Cardiac fibroblast (primary cell): Measurements from ENCODE around the gene CACNA1H.
A peak's percentile ranks its signal among the peaks of the same experiment; 100 is the strongest.

ENCODE experiments used
- DNase-seq, 2 donors: peaks; one replicate each; pipeline versions ENCODE4 v3.0.0 to v3.0.0-alpha.2; 2010; ENCODE audit warnings: low read depth in 2 of 2
- H3K4me3 ChIP-seq, 2 donors: replicated peaks in 1 of 2; 1 replicate in 1 of 2; 2 replicates in 1 of 2; pipeline ENCODE4 v1.5.1; 2011; ENCODE audit warnings: low read depth in 2 of 2, low read length in 2 of 2, mild to moderate bottlenecking in 2 of 2, moderate library complexity in 1 of 2
- TF ChIP-seq, protein P1 (sequence below): IDR thresholded peaks from one replicate; pipeline ENCODE4 v1.5.1; 2011; ENCODE audit warnings: low read depth, mild to moderate bottlenecking, low read length, inconsistent platforms

CACNA1H gene

GRCh38 chr16:1192384-1193073 lies 39.6 kb downstream of the CACNA1H start:
- no peak for DNase-seq
- H3K4me3 ChIP-seq, result no peak overlapping the region
- TF ChIP-seq, protein P1, sequence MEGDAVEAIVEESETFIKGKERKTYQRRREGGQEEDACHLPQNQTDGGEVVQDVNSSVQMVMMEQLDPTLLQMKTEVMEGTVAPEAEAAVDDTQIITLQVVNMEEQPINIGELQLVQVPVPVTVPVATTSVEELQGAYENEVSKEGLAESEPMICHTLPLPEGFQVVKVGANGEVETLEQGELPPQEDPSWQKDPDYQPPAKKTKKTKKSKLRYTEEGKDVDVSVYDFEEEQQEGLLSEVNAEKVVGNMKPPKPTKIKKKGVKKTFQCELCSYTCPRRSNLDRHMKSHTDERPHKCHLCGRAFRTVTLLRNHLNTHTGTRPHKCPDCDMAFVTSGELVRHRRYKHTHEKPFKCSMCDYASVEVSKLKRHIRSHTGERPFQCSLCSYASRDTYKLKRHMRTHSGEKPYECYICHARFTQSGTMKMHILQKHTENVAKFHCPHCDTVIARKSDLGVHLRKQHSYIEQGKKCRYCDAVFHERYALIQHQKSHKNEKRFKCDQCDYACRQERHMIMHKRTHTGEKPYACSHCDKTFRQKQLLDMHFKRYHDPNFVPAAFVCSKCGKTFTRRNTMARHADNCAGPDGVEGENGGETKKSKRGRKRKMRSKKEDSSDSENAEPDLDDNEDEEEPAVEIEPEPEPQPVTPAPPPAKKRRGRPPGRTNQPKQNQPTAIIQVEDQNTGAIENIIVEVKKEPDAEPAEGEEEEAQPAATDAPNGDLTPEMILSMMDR, result no peak

DNA sequence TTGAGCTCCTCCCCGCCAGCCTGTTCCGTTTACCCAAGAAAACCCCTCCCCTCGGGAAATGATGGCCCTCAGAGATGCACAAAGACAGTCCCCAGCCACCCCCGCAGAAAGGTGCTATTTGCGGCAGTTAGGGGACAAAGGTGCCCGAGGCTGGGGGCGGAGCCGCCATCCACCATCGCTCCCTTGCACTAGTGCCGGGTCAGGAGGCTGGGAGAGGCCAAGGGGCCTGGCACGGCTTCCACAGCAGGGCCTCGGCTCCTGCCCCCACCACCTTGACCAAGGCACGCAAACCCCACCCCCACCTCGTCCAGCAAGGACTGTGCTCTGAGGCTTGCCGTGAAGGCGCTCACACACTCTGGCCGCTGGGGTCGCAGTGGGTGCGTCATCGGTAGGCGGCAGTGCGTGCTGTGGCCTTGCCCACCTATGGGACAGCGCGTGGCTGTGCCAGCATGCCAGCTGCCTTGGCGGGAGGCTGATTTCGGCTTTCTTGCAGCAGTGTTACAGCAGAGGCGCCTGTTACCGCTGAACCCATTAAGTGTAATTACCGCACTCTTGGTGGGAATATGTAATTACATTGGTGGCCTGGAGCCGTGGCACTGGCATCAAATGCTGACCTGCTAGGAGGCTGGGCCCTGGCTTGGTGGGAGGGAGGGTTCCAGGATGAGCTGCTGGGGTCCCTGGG lies 40.4 kb downstream of the CACNA1H start:
- H3K4me3 ChIP-seq, result no peak overlapping the region
- TF ChIP-seq, protein P1, result no peak
- DNase-seq, result no peak

GRCh38 chr16:1193825-1194581 lies 41.1 kb downstream of the CACNA1H start:
- no peak overlapping the region for H3K4me3 ChIP-seq
- no peak for DNase-seq
- TF ChIP-seq, protein P1, result no peak

DNA sequence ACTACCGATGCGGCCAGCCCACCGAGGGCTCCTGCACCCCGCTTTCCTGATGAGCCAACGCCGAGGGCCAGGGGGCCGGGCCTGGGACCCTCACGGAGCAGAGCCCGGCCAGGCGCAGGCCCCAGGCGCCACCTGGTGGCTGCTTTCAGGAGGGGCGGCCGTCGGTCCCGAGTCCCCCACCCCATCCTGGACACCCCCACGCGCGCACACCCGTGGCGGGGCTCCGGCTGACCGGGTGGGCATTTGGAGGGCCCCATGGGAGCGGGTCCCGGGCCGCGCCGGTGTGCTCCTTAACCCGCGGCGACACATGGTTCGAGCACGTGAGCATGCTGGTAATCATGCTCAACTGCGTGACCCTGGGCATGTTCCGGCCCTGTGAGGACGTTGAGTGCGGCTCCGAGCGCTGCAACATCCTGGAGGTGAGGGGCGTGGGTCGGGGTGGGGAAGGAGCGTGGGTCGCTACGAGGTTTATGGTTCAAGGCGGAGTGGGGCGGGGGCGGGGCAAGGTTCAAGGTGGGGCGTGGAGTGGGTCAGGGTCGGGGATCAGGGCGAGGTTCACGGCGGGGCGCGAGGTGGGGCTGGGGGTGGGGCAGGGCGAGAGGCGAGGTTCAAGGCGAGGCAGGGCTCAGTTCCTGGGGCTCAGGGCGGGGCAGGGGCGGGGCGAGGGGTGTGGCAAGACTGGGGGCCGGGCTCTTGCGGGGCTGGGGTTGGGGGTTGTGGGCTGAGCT lies 41.9 kb downstream of the CACNA1H start:
- TF ChIP-seq, protein P1, result peak; percentile 48
- H3K4me3 ChIP-seq, result no peak overlapping the region
- peak in 1 of 2 donors; percentile 4 for DNase-seq

DNA sequence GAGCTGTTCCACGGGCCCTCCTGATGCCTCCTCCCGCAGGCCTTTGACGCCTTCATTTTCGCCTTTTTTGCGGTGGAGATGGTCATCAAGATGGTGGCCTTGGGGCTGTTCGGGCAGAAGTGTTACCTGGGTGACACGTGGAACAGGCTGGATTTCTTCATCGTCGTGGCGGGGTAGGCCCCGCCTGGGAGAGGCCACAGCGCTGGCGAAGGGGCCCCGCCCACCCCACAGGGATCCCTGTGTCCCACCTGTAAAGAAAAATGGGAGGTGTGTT lies 42.4 kb downstream of the CACNA1H start:
- TF ChIP-seq, protein P1, result no peak
- no peak for DNase-seq
- no peak overlapping the region for H3K4me3 ChIP-seq

DNA sequence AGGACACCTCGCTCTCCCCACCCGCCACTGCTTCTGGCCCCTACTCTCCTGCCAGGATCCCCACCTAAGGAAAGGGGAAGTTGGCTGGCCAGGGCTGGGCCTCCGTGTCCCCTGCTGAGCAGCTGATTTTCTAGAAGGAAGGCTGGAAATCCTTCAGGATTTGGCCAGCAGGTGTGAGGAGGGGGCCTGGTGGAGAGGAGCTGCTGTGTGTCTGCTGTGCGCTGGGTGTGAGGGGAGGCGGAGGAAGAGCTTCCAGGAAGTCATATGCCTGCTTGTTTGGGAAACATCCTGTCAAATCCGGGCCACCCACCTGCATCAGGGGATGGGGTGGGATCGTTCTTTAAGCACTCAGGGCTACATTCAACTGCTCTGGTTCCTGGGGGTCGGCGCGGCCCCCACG lies 43.6 kb downstream of the CACNA1H start:
- H3K4me3 ChIP-seq, result no peak overlapping the region
- no peak for DNase-seq
- TF ChIP-seq, protein P1, result no peak
